EH (cell line): ENCODE measurements around the gene UBLCP1.

Source experiments
- DNase-seq: peaks from one replicate; pipeline ENCODE4 v3.0.0-alpha.2; 2015; ENCODE audit warnings: low read depth

Gene UBLCP1

DNA sequence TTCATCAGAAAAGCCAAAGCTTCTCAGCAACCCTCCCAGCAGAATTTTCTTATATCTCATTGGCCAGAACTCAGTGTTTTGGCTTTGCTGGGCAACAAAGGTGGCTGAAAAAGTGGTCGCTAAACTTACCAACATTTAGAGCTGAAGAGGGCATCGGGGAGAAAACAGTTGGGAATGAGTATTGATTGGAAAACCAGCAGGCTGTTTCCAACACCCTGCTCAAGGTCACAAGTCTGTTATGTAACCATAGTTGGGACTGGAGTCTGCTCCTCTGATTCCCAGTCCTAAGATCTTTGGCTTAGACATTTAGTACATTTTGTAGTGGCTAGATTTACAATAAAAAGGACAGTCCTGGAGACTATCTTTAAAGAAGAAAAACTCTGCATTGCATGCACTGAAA is 50.1 kb downstream of the UBLCP1 start:
- DNase-seq: no peak

GRCh38 chr5:159316519-159317383 is 53.7 kb downstream of the UBLCP1 start:
- peak; percentile 59 for DNase-seq

- no peak for DNase-seq
Observed at GRCh38 chr5:159317849-159318248, 54.8 kb downstream of the UBLCP1 start.

DNA sequence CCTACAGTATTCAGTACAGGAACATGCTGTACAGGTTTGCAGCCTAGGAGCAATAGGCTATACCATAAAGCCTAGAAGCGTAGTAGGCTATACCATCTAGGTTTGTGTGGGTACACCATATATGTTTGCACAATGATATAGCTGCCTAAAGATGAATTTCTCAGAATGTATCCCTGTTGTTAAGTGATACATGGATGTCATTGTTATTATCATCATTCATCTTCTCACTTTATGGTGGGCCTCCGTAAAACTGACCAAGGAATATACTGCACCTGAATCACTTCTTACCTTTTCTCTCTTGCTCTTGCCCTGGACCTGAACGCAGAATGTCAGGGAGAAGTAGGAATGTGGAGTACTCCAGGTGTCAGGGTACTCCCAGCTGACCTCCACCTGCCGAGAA is 55.4 kb downstream of the UBLCP1 start:
- no peak for DNase-seq

DNA sequence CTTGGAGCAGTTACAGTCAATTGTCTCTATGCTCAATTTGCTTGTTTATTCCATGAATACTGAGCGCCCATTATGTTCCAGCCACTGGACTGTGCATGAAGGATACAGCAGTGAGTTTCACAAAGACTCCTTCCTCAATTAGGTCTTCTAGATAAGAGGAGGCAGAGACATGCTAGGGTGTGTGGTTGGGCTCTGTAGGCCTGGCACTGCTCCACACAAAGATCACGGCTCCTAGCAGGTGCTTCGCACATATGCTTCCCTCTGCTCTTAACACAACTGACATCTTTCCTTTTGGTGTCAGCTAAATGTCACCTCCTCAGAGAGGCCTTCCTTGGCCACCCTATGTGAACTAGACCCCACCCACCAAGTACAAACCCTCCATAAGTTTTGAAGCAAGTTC is 56.3 kb downstream of the UBLCP1 start:
- DNase-seq: no peak

DNA sequence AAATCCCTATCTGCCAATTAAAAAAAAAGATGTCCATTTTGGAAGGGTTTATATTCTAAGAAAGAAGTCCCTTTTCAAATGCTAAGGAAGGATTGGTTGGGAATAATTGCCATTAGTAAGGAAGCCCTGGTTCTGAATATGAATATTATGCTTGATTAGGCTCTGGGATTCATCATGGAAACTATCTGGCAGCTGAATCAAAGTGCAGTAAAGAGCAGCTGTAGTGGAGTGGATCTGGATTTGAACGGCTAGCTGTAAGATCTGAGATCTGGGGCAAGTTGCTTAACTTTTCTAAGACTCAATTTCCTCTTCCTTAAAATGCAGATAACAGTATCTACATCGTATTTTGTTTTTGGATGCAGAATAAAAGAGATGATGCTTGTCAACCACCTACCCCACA is 56.7 kb downstream of the UBLCP1 start:
- no peak for DNase-seq

DNA sequence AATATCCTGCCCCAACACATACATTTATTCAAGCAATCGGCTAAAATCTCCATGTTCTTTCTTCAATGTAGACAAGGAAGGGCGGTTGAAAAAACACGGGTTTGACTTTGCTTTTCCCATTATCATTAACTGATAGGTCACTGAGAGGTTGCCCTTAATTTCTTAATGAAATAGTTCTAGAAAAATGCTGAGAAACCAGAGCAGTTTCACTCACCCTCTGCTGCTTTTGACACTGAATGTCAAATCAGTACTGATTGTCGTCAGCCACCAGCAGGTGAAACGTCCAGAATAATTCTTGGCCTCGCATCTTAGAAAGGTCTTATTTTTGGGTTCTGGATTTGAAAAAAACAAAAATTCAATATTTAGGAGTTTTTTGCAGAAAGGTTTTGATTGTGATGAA is 59.1 kb downstream of the UBLCP1 start:
- no peak for DNase-seq

GRCh38 chr5:159324102-159324755 is 61.1 kb downstream of the UBLCP1 start:
- peak; percentile 81 for DNase-seq

DNA sequence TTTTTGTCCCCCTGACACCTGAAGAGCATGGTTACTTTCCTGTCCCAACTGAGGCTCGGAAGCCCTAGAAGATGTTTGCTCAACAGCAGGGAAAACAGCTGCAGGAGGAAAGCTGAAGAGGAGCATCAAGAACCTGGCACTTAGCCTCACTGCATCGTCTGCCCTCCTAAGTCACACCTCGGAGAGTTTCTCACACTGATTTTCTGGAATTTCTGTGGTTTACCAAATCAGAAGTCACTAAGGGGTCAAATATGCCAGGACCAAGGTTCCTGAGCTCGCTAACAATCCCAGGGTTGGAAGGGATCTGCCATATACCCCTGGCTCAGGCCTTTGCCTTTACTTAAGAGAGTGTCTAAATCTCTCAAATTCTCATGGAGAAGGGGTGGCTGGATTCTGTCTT is 61.9 kb downstream of the UBLCP1 start:
- no peak for DNase-seq

GRCh38 chr5:159330131-159330800 is 67.2 kb downstream of the UBLCP1 start, which contains the start of gene IL12B:
IL12B (minus strand) TSS chr5:159330487; CDS start chr5:159326782, 3,705 bp downstream.
- DNase-seq: peak; percentile 47

GRCh38 chr5:159331093-159331973 is 68.2 kb downstream of the UBLCP1 start:
- peak; percentile 52 for DNase-seq

- peak; percentile 31 for DNase-seq
Observed at GRCh38 chr5:159332800-159333544, 69.9 kb downstream of the UBLCP1 start.

DNA sequence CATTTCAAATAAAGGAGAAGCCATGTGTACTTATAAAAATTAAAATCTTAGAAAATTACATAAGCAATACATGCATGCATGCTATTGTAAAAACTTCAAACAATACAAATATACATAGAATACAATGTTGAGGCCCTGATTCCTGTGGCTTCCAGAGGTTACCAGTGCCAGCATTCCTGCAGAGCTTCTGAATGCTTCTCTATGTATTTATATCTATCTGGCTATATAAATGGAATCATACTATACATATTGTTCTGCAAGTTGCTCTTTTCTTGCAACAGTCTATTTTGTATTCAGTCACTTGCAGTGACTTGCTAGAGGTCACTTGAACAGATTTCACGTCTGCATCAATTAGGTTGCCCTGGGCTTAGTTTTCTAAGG is 70.4 kb downstream of the UBLCP1 start:
- DNase-seq: peak; percentile 40
